NT2/D1 (cell line): Measurements from ENCODE around the gene NFATC3.

Source experiments
- YY1 ChIP-seq: IDR thresholded peaks from 2 replicates; pipeline ENCODE4 v1.6.1; 2011; ENCODE audit not compliant: insufficient read length, insufficient read depth
- ZNF274 ChIP-seq: IDR thresholded peaks from 2 replicates; pipeline ENCODE4 v1.6.1; 2011; ENCODE audit warnings: mild to moderate bottlenecking, low read depth, low read length

DNA sequence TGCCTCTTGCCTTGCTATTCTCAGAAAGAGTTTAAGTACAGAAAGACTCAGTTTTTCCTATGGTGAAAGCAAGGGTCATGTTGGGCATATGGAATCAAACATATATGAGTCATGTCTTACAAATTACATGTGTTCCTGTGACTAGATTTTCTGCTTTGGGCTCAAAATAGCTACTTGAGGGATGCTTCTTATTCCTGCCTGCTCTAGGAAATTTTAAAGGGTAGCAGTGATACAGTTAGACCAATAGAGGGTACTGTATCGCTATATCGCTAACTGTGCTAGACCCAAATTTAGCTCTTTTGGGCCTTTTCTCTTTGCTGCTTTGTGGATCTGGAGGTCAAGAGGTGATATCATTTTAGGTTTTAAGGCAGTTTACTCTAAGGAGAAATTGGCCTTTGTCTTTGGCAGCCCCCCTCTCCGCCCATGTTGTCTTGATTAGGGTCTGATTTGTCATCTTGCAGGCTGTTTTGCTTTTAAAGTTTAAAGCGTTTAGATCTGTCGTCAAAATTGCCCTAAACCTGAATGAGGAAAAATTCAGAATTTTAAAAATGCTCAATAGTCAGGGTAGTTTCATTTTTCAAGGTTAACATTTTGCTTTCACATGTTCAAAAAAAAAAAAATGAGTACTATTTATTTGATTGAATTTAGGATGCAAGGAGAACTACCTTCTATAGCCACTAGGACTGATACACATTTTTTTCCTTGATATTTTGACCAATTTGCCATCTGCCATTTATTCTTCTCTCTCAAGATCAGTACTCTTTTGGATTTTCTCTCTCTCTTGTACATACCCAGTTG, 8.8 kb downstream of the NFATC3 start:
- TF ChIP-seq YY1, result no peak
- no peak for TF ChIP-seq ZNF274
